ENCODE measurements around the gene SLC17A6.

Gene SLC17A6

GRCh38 chr11:22346282-22346681 lies 8.1 kb downstream of the SLC17A6 start:
- peaks cover 21% of the 10 kb centered on the region for H3K27me3 ChIP-seq (ENCODE audit: insufficient read depth, insufficient read length)
- H3K9me3 ChIP-seq (ENCODE audit: insufficient read depth, low read length), result no peaks in the 10 kb centered on the region
- DNase-seq (ENCODE audit: low read depth, low spot score), result no peak
- H3K4me1 ChIP-seq (ENCODE audit: insufficient read depth, insufficient read length), result no peaks in the 10 kb centered on the region
- no peak overlapping the region for H3K9ac ChIP-seq (ENCODE audit: insufficient read length, low read depth)
- H3K4me3 ChIP-seq (ENCODE audit: insufficient read length, low read depth), result no peak overlapping the region
- TF ChIP-seq YY1 (IDR thresholded peaks at IDR 0.05; ENCODE audit: insufficient read depth, insufficient read length) (no peak), SUZ12 (IDR thresholded peaks at IDR 0.05; ENCODE audit: extremely low read depth, insufficient read depth, insufficient read length) (no peak), ZNF274 (IDR thresholded peaks at IDR 0.05; ENCODE audit: low read depth, low read length) (no peak)
- H3K36me3 ChIP-seq (ENCODE audit: insufficient read depth, insufficient read length, low read length), result no peaks in the 10 kb centered on the region

GRCh38 chr11:22347857-22348487 lies 9.8 kb downstream of the SLC17A6 start:
- H3K9me3 ChIP-seq (ENCODE audit: insufficient read depth, low read length), result no peaks in the 10 kb centered on the region
- no peaks in the 10 kb centered on the region for H3K4me1 ChIP-seq (ENCODE audit: insufficient read depth, insufficient read length)
- no peak for DNase-seq (ENCODE audit: low read depth, low spot score)
- no peak overlapping the region for H3K4me3 ChIP-seq (ENCODE audit: insufficient read length, low read depth)
- no peaks in the 10 kb centered on the region for H3K36me3 ChIP-seq (ENCODE audit: insufficient read depth, insufficient read length, low read length)
- H3K9ac ChIP-seq (ENCODE audit: insufficient read length, low read depth), result no peak overlapping the region
- peaks cover 12% of the 10 kb centered on the region for H3K27me3 ChIP-seq (ENCODE audit: insufficient read depth, insufficient read length)
- TF ChIP-seq SUZ12 (IDR thresholded peaks at IDR 0.05; ENCODE audit: extremely low read depth, insufficient read depth, insufficient read length) (no peak), ZNF274 (IDR thresholded peaks at IDR 0.05; ENCODE audit: low read depth, low read length) (no peak), YY1 (IDR thresholded peaks at IDR 0.05; ENCODE audit: insufficient read depth, insufficient read length) (no peak)

GRCh38 chr11:22349491-22349890 lies 11.3 kb downstream of the SLC17A6 start:
- TF ChIP-seq SUZ12 (IDR thresholded peaks at IDR 0.05; ENCODE audit: extremely low read depth, insufficient read depth, insufficient read length), result no peak
- no peak for TF ChIP-seq ZNF274 (IDR thresholded peaks at IDR 0.05; ENCODE audit: low read depth, low read length)
- no peak for TF ChIP-seq YY1 (IDR thresholded peaks at IDR 0.05; ENCODE audit: insufficient read depth, insufficient read length)

GRCh38 chr11:22359295-22359694 lies 21.1 kb downstream of the SLC17A6 start:
- TF ChIP-seq ZNF274 (IDR thresholded peaks at IDR 0.05; ENCODE audit: low read depth, low read length), result no peak
- no peak for TF ChIP-seq SUZ12 (IDR thresholded peaks at IDR 0.05; ENCODE audit: extremely low read depth, insufficient read depth, insufficient read length)
- TF ChIP-seq YY1 (IDR thresholded peaks at IDR 0.05; ENCODE audit: insufficient read depth, insufficient read length), result no peak
- Histone ChIP-seq H3K9ac (ENCODE audit: insufficient read length, low read depth) (no peak overlapping the region), H3K27me3 (ENCODE audit: insufficient read depth, insufficient read length) (no peaks in the 10 kb centered on the region), H3K4me1 (ENCODE audit: insufficient read depth, insufficient read length) (no peaks in the 10 kb centered on the region), H3K36me3 (ENCODE audit: insufficient read depth, insufficient read length, low read length) (no peaks in the 10 kb centered on the region), H3K9me3 (ENCODE audit: insufficient read depth, low read length) (no peaks in the 10 kb centered on the region), H3K4me3 (ENCODE audit: insufficient read length, low read depth) (no peak overlapping the region)
- no peak for DNase-seq (ENCODE audit: low read depth, low spot score)

More at GRCh38 chr11:22349491-22349890, 11.3 kb downstream of the SLC17A6 start:
- Histone ChIP-seq H3K36me3 (ENCODE audit: insufficient read depth, insufficient read length, low read length) (no peaks in the 10 kb centered on the region), H3K4me3 (ENCODE audit: insufficient read length, low read depth) (no peak overlapping the region), H3K9ac (ENCODE audit: insufficient read length, low read depth) (no peak overlapping the region), H3K27me3 (ENCODE audit: insufficient read depth, insufficient read length) (no peaks in the 10 kb centered on the region), H3K9me3 (ENCODE audit: insufficient read depth, low read length) (no peaks in the 10 kb centered on the region), H3K4me1 (ENCODE audit: insufficient read depth, insufficient read length) (no peaks in the 10 kb centered on the region)
- DNase-seq (ENCODE audit: low read depth, low spot score), result no peak

GRCh38 chr11:22371160-22371559 lies 33.0 kb downstream of the SLC17A6 start:
- Histone ChIP-seq H3K36me3 (ENCODE audit: insufficient read depth, insufficient read length, low read length) (no peaks in the 10 kb centered on the region), H3K27me3 (ENCODE audit: insufficient read depth, insufficient read length) (no peaks in the 10 kb centered on the region), H3K9me3 (ENCODE audit: insufficient read depth, low read length) (no peaks in the 10 kb centered on the region), H3K9ac (ENCODE audit: insufficient read length, low read depth) (no peak overlapping the region), H3K4me3 (ENCODE audit: insufficient read length, low read depth) (no peak overlapping the region), H3K4me1 (ENCODE audit: insufficient read depth, insufficient read length) (no peaks in the 10 kb centered on the region)
- DNase-seq (ENCODE audit: low read depth, low spot score), result peak; percentile 51
- TF ChIP-seq SUZ12 (IDR thresholded peaks at IDR 0.05; ENCODE audit: extremely low read depth, insufficient read depth, insufficient read length) (no peak), ZNF274 (IDR thresholded peaks at IDR 0.05; ENCODE audit: low read depth, low read length) (no peak), YY1 (IDR thresholded peaks at IDR 0.05; ENCODE audit: insufficient read depth, insufficient read length) (no peak)

GRCh38 chr11:22387126-22387525 lies 48.9 kb downstream of the SLC17A6 start:
- Histone ChIP-seq H3K27me3 (ENCODE audit: insufficient read depth, insufficient read length) (no peaks in the 10 kb centered on the region), H3K4me3 (ENCODE audit: insufficient read length, low read depth) (no peak overlapping the region), H3K4me1 (ENCODE audit: insufficient read depth, insufficient read length) (no peaks in the 10 kb centered on the region), H3K36me3 (ENCODE audit: insufficient read depth, insufficient read length, low read length) (no peaks in the 10 kb centered on the region), H3K9me3 (ENCODE audit: insufficient read depth, low read length) (no peaks in the 10 kb centered on the region), H3K9ac (ENCODE audit: insufficient read length, low read depth) (no peak overlapping the region)
- no peak for DNase-seq (ENCODE audit: low read depth, low spot score)
- no peak for TF ChIP-seq SUZ12 (IDR thresholded peaks at IDR 0.05; ENCODE audit: extremely low read depth, insufficient read depth, insufficient read length)
- no peak for TF ChIP-seq ZNF274 (IDR thresholded peaks at IDR 0.05; ENCODE audit: low read depth, low read length)
- no peak for TF ChIP-seq YY1 (IDR thresholded peaks at IDR 0.05; ENCODE audit: insufficient read depth, insufficient read length)

GRCh38 chr11:22389526-22390282 lies 51.5 kb downstream of the SLC17A6 start:
- no peaks in the 10 kb centered on the region for H3K4me1 ChIP-seq (ENCODE audit: insufficient read depth, insufficient read length)

More at GRCh38 chr11:22389526-22390282, 51.5 kb downstream of the SLC17A6 start:
- no peak overlapping the region for H3K4me3 ChIP-seq (ENCODE audit: insufficient read length, low read depth)
- DNase-seq (ENCODE audit: low read depth, low spot score), result no peak
- no peak for TF ChIP-seq SUZ12 (IDR thresholded peaks at IDR 0.05; ENCODE audit: extremely low read depth, insufficient read depth, insufficient read length)
- TF ChIP-seq YY1 (IDR thresholded peaks at IDR 0.05; ENCODE audit: insufficient read depth, insufficient read length), result no peak
- no peak for TF ChIP-seq ZNF274 (IDR thresholded peaks at IDR 0.05; ENCODE audit: low read depth, low read length)
- H3K27me3 ChIP-seq (ENCODE audit: insufficient read depth, insufficient read length), result no peaks in the 10 kb centered on the region
- H3K9me3 ChIP-seq (ENCODE audit: insufficient read depth, low read length), result no peaks in the 10 kb centered on the region
- H3K9ac ChIP-seq (ENCODE audit: insufficient read length, low read depth), result no peak overlapping the region
- H3K36me3 ChIP-seq (ENCODE audit: insufficient read depth, insufficient read length, low read length), result no peaks in the 10 kb centered on the region
